ENCODE data around the gene MRPL2.

The MRPL2 gene

DNA sequence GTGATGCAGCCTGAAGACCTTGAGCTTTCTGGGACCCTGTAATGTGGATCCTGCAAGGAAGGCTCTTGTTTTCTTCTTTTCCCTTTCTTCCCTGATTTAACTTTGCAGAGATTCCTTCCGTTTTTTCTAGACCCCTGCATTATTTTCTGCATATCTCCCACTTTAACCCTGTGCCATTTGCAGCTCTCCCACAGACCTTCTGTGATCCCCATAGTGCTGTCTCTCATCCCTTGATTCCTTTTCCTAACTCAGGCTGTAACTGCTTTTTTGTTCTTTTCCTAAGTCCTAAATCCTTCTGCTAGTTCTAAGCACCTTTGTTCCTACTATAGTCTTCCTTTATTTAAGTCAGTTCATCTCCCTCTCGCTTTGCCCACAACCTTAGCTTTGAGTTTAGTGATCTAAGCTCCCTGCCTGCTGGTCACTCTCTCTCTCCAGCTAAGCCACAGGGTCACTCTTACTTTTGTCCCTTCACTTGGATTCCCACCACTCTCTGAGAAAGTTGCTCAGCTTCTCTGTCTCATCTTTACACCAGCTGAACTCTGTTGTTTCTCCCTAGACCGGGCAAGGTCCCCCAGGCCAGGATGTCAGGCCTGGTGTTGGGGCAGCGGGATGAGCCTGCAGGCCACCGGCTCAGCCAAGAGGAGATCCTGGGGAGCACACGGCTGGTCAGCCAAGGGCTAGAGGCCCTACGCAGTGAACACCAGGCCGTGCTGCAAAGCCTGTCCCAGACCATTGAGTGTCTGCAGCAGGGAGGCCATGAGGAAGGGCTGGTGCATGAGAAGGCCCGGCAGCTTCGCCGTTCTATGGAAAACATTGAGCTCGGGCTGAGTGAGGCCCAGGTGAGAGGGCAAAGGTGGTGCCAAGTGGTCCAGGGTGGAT, 1.8 kb upstream of the MRPL2 start:
- 88% methylated on average over 12 of the region's 12 CpGs for WGBS
- H3K79me1 ChIP-seq (replicated peaks; ENCODE audit: low read length, poor library complexity, severe bottlenecking), result peaks cover 17% of the 10 kb centered on the region
- no peak for DNase-seq

GRCh38 chr6:43060034-43060754, 960 bp upstream of the MRPL2 start:
- Histone ChIP-seq H2BK12ac (ENCODE audit: low read length in 2 of 2) (peak overlapping the region in 1 of 2 experiments; percentile 75), H3K4me1 (ENCODE audit: control insufficient read depth, insufficient read depth, low read depth, low read length) (peaks cover 11% of the 10 kb centered on the region), H3K79me1 (replicated peaks; ENCODE audit: low read length, poor library complexity, severe bottlenecking) (peaks cover 21% of the 10 kb centered on the region), H3K27ac (ENCODE audit: low read length, poor library complexity, severe bottlenecking) (peak overlapping the region; percentile 45), H3K23ac (ENCODE audit: low read length in 2 of 2) (peak overlapping the region in 1 of 2 experiments; percentile 26), H2AFZ (ENCODE audit: low read depth, low read length) (peak overlapping the region; percentile 95), H2BK5ac (ENCODE audit: low read depth, low read length, poor library complexity, severe bottlenecking) (peak overlapping the region; percentile 40), H4K8ac (ENCODE audit: low read length) (peak overlapping the region; percentile 94), H3K4me3 (ENCODE audit: insufficient read depth in 1 of 2, low read depth in 1 of 2, low read length in 2 of 2) (peak overlapping the region; percentile 79 to 99), H4K91ac (ENCODE audit: low read length) (peak overlapping the region; percentile 70), H3K9ac (ENCODE audit: low read length) (peak overlapping the region; percentile 99), H3K36me3 (ENCODE audit: control insufficient read depth in 1 of 2, insufficient read depth in 2 of 2, low read depth in 1 of 2, low read length in 2 of 2) (peaks cover 36 to 40% of the 10 kb centered on the region in 2 experiments), H3K14ac (ENCODE audit: low read length in 2 of 2) (peak overlapping the region in 1 of 2 experiments; percentile 90), H2BK120ac (ENCODE audit: low read depth, low read length) (no peak overlapping the region), H3K27me3 (ENCODE audit: control insufficient read depth in 1 of 2, insufficient read depth in 1 of 2, low read length in 2 of 2) (no peaks in the 10 kb centered on the region), H3K18ac (ENCODE audit: low read depth in 1 of 2, low read length in 2 of 2) (peak overlapping the region; percentile 91 to 96), H2AK5ac (ENCODE audit: low read length, severe bottlenecking) (no peak overlapping the region), H3K4ac (ENCODE audit: low read depth in 1 of 2, low read length in 2 of 2) (peak overlapping the region; percentile 73 to 89), H3K4me2 (ENCODE audit: low read length, poor library complexity, severe bottlenecking) (peak overlapping the region; percentile 86), H2BK15ac (ENCODE audit: low read depth, poor library complexity, severe bottlenecking) (peak overlapping the region; percentile 33), H3K9me3 (ENCODE audit: control insufficient read depth, low read length) (no peaks in the 10 kb centered on the region)
- DNase-seq, result no peak
- 15% methylated on average over 14 of the region's 15 CpGs for WGBS

More for the DNA sequence above, 1.8 kb upstream of the MRPL2 start:
- no peaks in the 10 kb centered on the region for H3K27me3 ChIP-seq (ENCODE audit: control insufficient read depth in 1 of 2, insufficient read depth in 1 of 2, low read length in 2 of 2)
- H2BK15ac ChIP-seq (ENCODE audit: low read depth, poor library complexity, severe bottlenecking), result no peak overlapping the region
- H3K23ac ChIP-seq (ENCODE audit: low read length in 2 of 2), result no peak overlapping the region
- no peak overlapping the region for H3K18ac ChIP-seq (ENCODE audit: low read depth in 1 of 2, low read length in 2 of 2)
- peak overlapping the region in 1 of 2 experiments; percentile 61 for H3K4ac ChIP-seq (ENCODE audit: low read depth in 1 of 2, low read length in 2 of 2)
- no peak overlapping the region for H4K91ac ChIP-seq (ENCODE audit: low read length)
- H3K36me3 ChIP-seq (ENCODE audit: control insufficient read depth in 1 of 2, insufficient read depth in 2 of 2, low read depth in 1 of 2, low read length in 2 of 2), result peaks cover 35 to 40% of the 10 kb centered on the region in 2 experiments
- H3K4me3 ChIP-seq (ENCODE audit: insufficient read depth in 1 of 2, low read depth in 1 of 2, low read length in 2 of 2), result peak overlapping the region in 1 of 2 experiments; percentile 99
- no peak overlapping the region for H4K8ac ChIP-seq (ENCODE audit: low read length)
- H2BK120ac ChIP-seq (ENCODE audit: low read depth, low read length), result no peak overlapping the region
- H3K4me2 ChIP-seq (ENCODE audit: low read length, poor library complexity, severe bottlenecking), result peak overlapping the region; percentile 86
- H3K27ac ChIP-seq (ENCODE audit: low read length, poor library complexity, severe bottlenecking), result no peak overlapping the region
- H2BK5ac ChIP-seq (ENCODE audit: low read depth, low read length, poor library complexity, severe bottlenecking), result no peak overlapping the region
- no peak overlapping the region for H2AK5ac ChIP-seq (ENCODE audit: low read length, severe bottlenecking)
- H2BK12ac ChIP-seq (ENCODE audit: low read length in 2 of 2), result no peak overlapping the region
- no peak overlapping the region for H3K14ac ChIP-seq (ENCODE audit: low read length in 2 of 2)
- H2AFZ ChIP-seq (ENCODE audit: low read depth, low read length), result no peak overlapping the region
- H3K9ac ChIP-seq (ENCODE audit: low read length), result peak overlapping the region; percentile 99
- no peaks in the 10 kb centered on the region for H3K9me3 ChIP-seq (ENCODE audit: control insufficient read depth, low read length)
- H3K4me1 ChIP-seq (ENCODE audit: control insufficient read depth, insufficient read depth, low read depth, low read length), result peaks cover 11% of the 10 kb centered on the region

GRCh38 chr6:43058531-43058930, 703 bp downstream of the MRPL2 start:
- no peak overlapping the region for H3K23ac ChIP-seq (ENCODE audit: low read length in 2 of 2)
- H3K27me3 ChIP-seq (ENCODE audit: control insufficient read depth in 1 of 2, insufficient read depth in 1 of 2, low read length in 2 of 2), result no peaks in the 10 kb centered on the region
- H3K18ac ChIP-seq (ENCODE audit: low read depth in 1 of 2, low read length in 2 of 2), result no peak overlapping the region
- no peaks in the 10 kb centered on the region for H3K9me3 ChIP-seq (ENCODE audit: control insufficient read depth, low read length)
- DNase-seq, result no peak
- no peak overlapping the region for H3K14ac ChIP-seq (ENCODE audit: low read length in 2 of 2)
- H3K4me3 ChIP-seq (ENCODE audit: insufficient read depth in 1 of 2, low read depth in 1 of 2, low read length in 2 of 2), result peak overlapping the region in 1 of 2 experiments; percentile 99
- peak overlapping the region; percentile 75 for H3K4me2 ChIP-seq (ENCODE audit: low read length, poor library complexity, severe bottlenecking)
- H3K9ac ChIP-seq (ENCODE audit: low read length), result peak overlapping the region; percentile 99
- peaks cover 21% of the 10 kb centered on the region for H3K79me1 ChIP-seq (replicated peaks; ENCODE audit: low read length, poor library complexity, severe bottlenecking)
- H2BK12ac ChIP-seq (ENCODE audit: low read length in 2 of 2), result no peak overlapping the region
- no peak overlapping the region for H2AK5ac ChIP-seq (ENCODE audit: low read length, severe bottlenecking)
- H4K91ac ChIP-seq (ENCODE audit: low read length), result no peak overlapping the region
- no peak overlapping the region for H2BK120ac ChIP-seq (ENCODE audit: low read depth, low read length)
- H3K36me3 ChIP-seq (ENCODE audit: control insufficient read depth in 1 of 2, insufficient read depth in 2 of 2, low read depth in 1 of 2, low read length in 2 of 2), result peaks cover 31 to 41% of the 10 kb centered on the region in 2 experiments
- no peak overlapping the region for H4K8ac ChIP-seq (ENCODE audit: low read length)
- peaks cover 11% of the 10 kb centered on the region for H3K4me1 ChIP-seq (ENCODE audit: control insufficient read depth, insufficient read depth, low read depth, low read length)
- no peak overlapping the region for H3K4ac ChIP-seq (ENCODE audit: low read depth in 1 of 2, low read length in 2 of 2)
- WGBS, result 75% methylated on average over 1 of the region's 1 CpG
- no peak overlapping the region for H2AFZ ChIP-seq (ENCODE audit: low read depth, low read length)
- H2BK15ac ChIP-seq (ENCODE audit: low read depth, poor library complexity, severe bottlenecking), result no peak overlapping the region
- no peak overlapping the region for H3K27ac ChIP-seq (ENCODE audit: low read length, poor library complexity, severe bottlenecking)
- no peak overlapping the region for H2BK5ac ChIP-seq (ENCODE audit: low read depth, low read length, poor library complexity, severe bottlenecking)

DNA sequence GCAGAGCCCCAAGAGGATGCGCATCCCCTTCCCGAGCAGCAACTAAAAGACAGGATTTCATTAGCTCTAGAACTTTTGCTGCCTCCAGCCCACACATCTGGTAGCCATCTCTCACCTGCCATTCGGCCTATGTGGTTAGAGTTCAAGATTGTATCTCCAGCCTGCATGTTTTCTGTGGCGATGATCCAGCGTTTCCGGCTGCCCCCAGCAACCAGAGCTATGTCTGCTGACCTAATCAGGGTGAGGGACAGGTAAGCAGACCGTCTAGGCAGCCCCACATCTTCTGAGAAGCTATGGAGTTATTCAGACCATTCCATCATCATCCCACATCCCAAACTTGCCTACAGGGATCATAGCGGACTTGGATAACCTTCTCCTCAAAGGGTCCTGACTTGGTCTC, 3.3 kb downstream of the MRPL2 start:
- Histone ChIP-seq H3K18ac (ENCODE audit: low read depth in 1 of 2, low read length in 2 of 2) (no peak overlapping the region), H3K4me3 (ENCODE audit: insufficient read depth in 1 of 2, low read depth in 1 of 2, low read length in 2 of 2) (no peak overlapping the region), H3K27ac (ENCODE audit: low read length, poor library complexity, severe bottlenecking) (no peak overlapping the region), H2BK15ac (ENCODE audit: low read depth, poor library complexity, severe bottlenecking) (no peak overlapping the region), H3K9ac (ENCODE audit: low read length) (no peak overlapping the region), H2AK5ac (ENCODE audit: low read length, severe bottlenecking) (no peak overlapping the region), H3K36me3 (ENCODE audit: control insufficient read depth in 1 of 2, insufficient read depth in 2 of 2, low read depth in 1 of 2, low read length in 2 of 2) (peaks cover 31 to 44% of the 10 kb centered on the region in 2 experiments), H3K9me3 (ENCODE audit: control insufficient read depth, low read length) (no peaks in the 10 kb centered on the region), H3K4me2 (ENCODE audit: low read length, poor library complexity, severe bottlenecking) (no peak overlapping the region), H2BK120ac (ENCODE audit: low read depth, low read length) (no peak overlapping the region), H3K23ac (ENCODE audit: low read length in 2 of 2) (no peak overlapping the region), H3K79me1 (replicated peaks; ENCODE audit: low read length, poor library complexity, severe bottlenecking) (peaks cover 21% of the 10 kb centered on the region), H3K4ac (ENCODE audit: low read depth in 1 of 2, low read length in 2 of 2) (no peak overlapping the region), H4K91ac (ENCODE audit: low read length) (no peak overlapping the region), H2BK12ac (ENCODE audit: low read length in 2 of 2) (no peak overlapping the region), H2AFZ (ENCODE audit: low read depth, low read length) (no peak overlapping the region), H3K14ac (ENCODE audit: low read length in 2 of 2) (no peak overlapping the region), H4K8ac (ENCODE audit: low read length) (no peak overlapping the region), H3K27me3 (ENCODE audit: control insufficient read depth in 1 of 2, insufficient read depth in 1 of 2, low read length in 2 of 2) (no peaks in the 10 kb centered on the region), H3K4me1 (ENCODE audit: control insufficient read depth, insufficient read depth, low read depth, low read length) (peaks cover 24% of the 10 kb centered on the region), H2BK5ac (ENCODE audit: low read depth, low read length, poor library complexity, severe bottlenecking) (no peak overlapping the region)
- WGBS, result 99% methylated on average over 8 of the region's 8 CpGs
- DNase-seq, result no peak

All from mesenchymal stem cell (in vitro differentiated cells and primary cell).